Eye (tissue), 1 donor: ENCODE data around the gene ERICH6B.

Source experiments
- DNase-seq: peaks from one replicate; pipeline ENCODE4 v3.0.0-alpha.2; 2015

The ERICH6B gene

GRCh38 chr13:45598597-45598996, 16.9 kb downstream of the ERICH6B start:
- no peak for DNase-seq

- DNase-seq = no peak
These were observed 18.6 kb downstream of the ERICH6B start for GRCh38 chr13:45596800-45597475.

DNA sequence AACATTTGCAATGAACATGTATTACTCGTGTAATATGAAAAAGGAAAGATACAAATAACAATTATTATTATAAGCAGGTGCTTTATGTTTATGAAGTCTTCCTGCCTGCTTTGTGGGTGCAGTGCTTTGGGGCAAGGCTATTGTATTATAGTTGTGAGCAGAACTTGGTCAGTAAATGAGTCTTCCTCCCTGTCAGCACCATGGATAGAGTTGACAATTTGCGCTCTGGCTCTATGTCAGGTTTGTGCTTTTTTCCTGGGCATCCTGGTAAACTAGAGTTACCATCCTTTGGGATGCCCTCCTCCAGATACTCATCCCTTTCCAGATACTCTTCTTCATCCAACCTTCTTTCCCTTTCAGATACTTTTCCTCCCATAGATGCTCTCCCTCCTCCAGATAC, 19.6 kb downstream of the ERICH6B start:
- DNase-seq = no peak

GRCh38 chr13:45594764-45595163, 20.8 kb downstream of the ERICH6B start:
- no peak for DNase-seq

DNA sequence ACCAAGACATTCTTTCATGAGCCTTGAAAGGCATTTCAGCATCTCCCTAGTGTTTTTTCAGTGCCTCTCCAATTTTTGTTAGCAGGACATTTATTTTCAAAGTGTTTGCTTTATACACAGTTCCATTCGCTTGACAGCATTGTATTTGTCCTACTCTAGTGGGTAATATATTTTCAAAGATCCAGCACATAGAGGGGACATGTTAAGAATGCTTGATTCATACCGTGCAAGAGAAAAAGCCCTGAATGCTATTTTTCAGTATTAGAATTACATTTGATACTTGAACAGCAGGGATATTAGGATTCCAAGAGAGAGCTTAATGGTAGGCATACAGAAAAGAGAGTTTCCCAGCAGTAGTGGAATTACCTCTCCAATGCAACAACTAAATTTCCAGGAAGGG, 21.3 kb downstream of the ERICH6B start:
- DNase-seq = no peak

DNA sequence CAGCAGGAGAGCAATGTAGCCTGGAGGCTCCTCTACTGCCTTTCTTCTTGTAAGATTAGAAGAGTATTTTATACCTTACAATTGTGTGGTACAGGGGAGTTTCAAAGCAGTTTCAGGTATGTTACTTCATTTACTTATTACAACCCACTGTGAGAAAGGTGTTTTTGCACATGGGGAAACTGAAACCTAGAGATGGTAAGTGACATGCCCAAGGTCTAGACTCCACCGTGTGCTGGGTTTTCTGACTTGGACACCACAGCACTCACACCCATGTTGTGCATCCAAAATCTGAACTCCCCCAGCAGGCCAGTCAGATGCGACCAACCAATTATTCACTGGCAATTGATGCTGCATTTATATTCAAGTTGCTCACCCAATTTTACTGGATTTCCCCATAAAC, 22.8 kb downstream of the ERICH6B start:
- no peak for DNase-seq

DNA sequence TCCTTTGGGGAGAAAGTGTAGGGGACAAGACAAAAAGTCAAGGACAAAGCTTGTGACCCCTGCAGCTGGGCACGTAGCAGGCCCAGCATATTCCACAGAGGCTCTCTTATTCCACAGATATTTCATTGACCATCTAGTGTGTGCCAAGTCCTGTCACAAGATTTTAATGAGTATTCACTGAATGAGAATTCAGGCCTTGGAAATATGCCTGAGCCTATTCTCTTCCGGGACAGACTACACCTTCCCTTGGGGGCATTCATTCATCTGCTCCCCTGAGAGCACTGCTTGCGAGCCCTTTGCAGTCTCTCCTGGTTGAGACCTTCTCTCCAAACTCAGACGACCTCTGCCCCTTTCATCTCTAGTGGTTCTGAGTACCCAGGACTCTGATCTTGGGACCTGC, 25.5 kb downstream of the ERICH6B start:
- no peak for DNase-seq

GRCh38 chr13:45587897-45588296, 27.6 kb downstream of the ERICH6B start:
- DNase-seq = no peak

DNA sequence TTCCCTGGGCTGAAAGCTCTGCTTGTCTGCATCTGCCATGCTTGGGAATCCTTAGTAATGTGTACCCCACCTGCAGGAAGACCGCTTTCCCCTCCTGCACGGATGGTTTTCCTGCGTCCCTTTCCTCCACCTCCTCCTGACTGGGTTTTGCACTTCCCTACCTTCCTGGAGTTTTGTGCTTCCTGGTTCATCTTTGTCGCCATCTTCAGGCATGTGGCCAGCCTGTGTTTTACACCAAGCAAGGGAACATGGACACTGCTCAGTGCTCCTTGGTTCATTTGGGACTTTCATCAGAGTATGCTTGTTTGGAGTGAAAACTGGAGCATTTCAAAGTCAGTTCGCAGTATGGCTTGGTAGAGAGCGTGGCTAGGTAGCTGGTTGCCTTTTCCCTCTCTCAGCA, 30.7 kb downstream of the ERICH6B start:
- no peak for DNase-seq

DNA sequence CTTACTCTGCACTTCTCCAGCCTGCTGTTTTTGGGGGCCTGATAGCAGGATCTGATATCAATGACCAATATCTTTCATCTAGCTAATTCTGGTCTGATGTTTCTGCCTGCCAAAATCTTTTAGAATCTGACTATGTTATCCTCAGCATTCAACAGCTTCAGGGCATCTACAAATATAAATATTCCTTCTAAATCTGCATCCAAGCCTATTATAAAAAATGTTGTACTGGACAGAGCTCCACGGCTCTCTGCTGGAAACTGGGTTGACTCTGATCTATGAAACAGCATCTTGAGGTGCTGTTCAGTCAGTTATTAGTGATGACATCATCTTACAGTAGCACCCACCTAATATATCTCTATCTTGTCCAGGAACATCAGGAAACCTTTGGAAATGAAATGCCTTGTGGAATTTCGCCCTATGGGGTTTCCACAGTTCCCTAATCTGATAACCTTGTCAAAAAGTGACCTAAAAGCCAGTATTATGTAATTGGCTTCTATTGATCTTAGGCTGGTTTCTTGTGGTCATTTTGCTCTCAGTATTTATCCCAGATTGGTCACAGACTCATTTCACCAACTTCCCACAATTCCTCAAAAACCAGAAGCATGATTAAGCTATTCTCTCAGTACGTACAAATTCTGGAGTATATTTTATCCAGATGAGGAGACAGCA, 33.0 kb downstream of the ERICH6B start:
- DNase-seq = no peak

DNA sequence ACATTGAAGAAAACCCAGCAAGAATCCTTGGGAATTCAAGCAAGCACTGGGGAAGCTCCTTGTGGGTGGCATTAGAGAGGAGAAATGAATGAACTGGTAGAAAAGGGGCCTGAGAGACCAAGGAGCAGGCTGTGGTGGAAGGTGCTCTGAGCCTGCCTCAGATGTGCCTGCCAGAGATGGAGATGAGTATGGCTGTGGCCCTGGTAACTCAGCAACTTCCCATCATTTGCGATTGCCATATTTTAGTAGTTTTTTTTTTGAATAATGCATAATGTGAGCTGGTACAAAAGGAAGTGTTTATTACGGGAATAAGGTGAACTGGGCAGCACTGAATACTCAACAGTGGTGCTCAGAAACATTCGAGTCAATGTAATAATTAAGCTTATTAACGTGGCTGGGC, 39.1 kb downstream of the ERICH6B start:
- no peak for DNase-seq

DNA sequence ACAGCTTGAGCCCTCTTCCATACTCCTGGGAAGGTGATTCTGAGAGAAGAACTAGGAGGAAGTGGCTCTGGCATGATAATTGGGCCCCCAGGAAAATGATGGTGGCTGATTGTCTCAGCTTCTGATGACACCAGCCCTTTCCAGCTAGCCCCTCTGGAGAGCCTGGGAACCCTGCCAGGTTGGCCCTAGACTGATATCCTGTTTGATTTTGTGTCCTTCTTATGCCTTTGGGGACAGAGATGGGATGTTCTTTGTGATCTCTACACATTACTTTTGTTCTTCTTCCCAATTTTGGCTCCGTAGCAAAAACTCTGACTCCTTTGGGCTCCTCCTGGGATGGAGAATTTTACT, 39.7 kb downstream of the ERICH6B start:
- DNase-seq = no peak

DNA sequence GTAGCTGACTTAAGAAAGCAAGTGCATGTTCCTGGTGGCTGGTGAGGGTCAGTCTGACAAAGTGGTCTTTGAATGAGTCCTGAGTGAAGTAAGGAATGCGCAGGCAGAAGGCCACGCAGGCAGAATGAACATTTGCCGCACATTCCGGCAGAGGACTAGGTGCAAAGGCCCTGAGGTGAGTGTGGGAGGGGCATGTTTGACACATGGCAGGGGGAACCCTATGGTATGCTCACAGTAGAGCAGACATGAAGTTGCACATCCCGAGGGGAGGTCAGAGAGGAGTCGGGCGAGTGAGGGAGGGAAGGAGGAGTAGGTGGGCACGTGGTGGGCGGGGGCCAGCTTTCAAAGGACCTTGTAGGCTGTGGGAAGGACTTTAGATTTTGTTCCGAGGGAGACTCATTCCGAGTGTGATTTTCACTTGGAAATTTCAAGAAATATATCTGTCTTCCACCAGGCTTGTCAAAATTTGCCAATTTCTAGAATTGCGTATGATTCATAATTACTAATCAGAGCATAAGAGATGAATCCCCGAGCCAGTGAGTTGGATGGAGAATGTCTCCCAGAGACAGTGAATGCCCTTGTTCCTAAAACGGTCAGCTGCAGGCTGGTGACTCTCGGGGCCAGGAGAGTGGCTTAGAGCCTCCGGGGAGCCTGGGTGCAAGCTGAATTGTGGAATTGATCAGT, 40.3 kb downstream of the ERICH6B start:
- no peak for DNase-seq

- no peak for DNase-seq
These were observed 50.2 kb downstream of the ERICH6B start for GRCh38 chr13:45565331-45565730.

- DNase-seq = peak; percentile 47
These were observed 51.3 kb downstream of the ERICH6B start for GRCh38 chr13:45564133-45564776.

DNA sequence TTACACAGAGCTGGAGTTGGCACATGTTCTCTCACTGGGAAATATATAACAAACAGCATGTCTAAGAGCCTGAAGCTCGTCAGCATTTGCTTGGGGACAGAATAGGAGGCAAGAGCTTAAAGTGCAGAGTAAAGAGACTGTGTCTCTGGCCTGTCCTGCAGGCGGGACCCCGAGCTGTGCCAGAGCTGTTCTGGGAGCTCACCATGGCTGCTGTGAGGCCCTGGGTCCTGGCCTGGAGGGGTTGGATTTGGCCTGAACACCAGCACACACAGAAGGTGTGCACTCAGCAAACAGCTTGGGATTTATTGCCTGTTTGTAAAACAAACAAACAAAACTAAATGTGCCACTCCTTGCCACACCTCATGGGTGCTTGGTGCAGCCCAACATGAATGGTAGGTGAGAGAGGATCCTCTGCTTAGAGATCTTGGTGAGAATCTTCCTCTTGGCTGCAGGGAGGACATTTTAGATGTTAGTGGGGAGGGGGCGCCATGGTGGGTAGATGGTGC, 60.9 kb downstream of the ERICH6B start:
- DNase-seq = no peak

GRCh38 chr13:45548281-45548680, 67.3 kb downstream of the ERICH6B start:
- no peak for DNase-seq

- DNase-seq = no peak
These were observed 69.2 kb downstream of the ERICH6B start for GRCh38 chr13:45546410-45546765.

- no peak for DNase-seq
These were observed 69.7 kb downstream of the ERICH6B start for GRCh38 chr13:45545686-45546409.

GRCh38 chr13:45544520-45544919, 71.0 kb downstream of the ERICH6B start:
- DNase-seq = no peak

- DNase-seq = no peak
These were observed 72.7 kb downstream of the ERICH6B start for GRCh38 chr13:45542878-45543277.

- DNase-seq = no peak
These were observed 73.1 kb downstream of the ERICH6B start for GRCh38 chr13:45542391-45542790.

GRCh38 chr13:45541806-45542205, 73.7 kb downstream of the ERICH6B start:
- no peak for DNase-seq
